Fibroblast of lung (primary cell): ENCODE measurements around the gene VSTM2B. TPM values are rescaled to one million over a fixed set of nuclear protein-coding genes. Genes with fewer than 3 reads are reported as not detected.
A peak's percentile ranks its signal among the peaks of the same experiment; 100 is the strongest.

ENCODE experiments used
- DNase-seq, 2 donors: peaks; one replicate each; pipeline versions ENCODE4 v3.0.0 to v3.0.0-alpha.2; 2010; ENCODE audit warnings: low read depth in 2 of 2
- H2AFZ ChIP-seq: 2 replicates; pipeline ENCODE4 v1.5.1; 2012; ENCODE audit warnings: low read length, control low read depth, inconsistent platforms
- H3K27ac ChIP-seq: 2 replicates; pipeline ENCODE4 v1.5.1; 2011; ENCODE audit warnings: low read length, control low read depth; ENCODE audit not compliant: insufficient read depth
- H3K27me3 ChIP-seq: 2 replicates; pipeline ENCODE4 v1.5.1; 2011; ENCODE audit warnings: mild to moderate bottlenecking, low read length; ENCODE audit not compliant: control insufficient read depth, insufficient read depth
- H3K36me3 ChIP-seq: 2 replicates; pipeline ENCODE4 v1.5.1; 2011; ENCODE audit warnings: low read length; ENCODE audit not compliant: control insufficient read depth, insufficient read depth
- H3K4me1 ChIP-seq: 2 replicates; pipeline ENCODE4 v1.5.1; 2011; ENCODE audit warnings: low read length; ENCODE audit not compliant: control insufficient read depth, insufficient read depth; ENCODE audit errors: extremely low read depth
- H3K4me2 ChIP-seq: 2 replicates; pipeline ENCODE4 v1.5.1; 2011; ENCODE audit warnings: low read length, control low read depth; ENCODE audit not compliant: insufficient read depth; ENCODE audit errors: extremely low read depth
- H3K4me3 ChIP-seq, 4 experiments: fragments of 200-600 bp in 1 of 4; sonication (generic) in 1 of 4; replicated peaks in 1 of 4; 2 replicates each; pipeline ENCODE4 v1.5.1; 2011 to 2016; ENCODE audit warnings: low read length in 4 of 4, low read depth in 3 of 4, mild to moderate bottlenecking in 3 of 4, control low read depth in 2 of 4, inconsistent platforms in 1 of 4, mixed read lengths in 1 of 4; ENCODE audit not compliant: insufficient read depth in 1 of 4; ENCODE audit errors: control extremely low read depth in 1 of 4
- H3K79me2 ChIP-seq: 2 replicates; pipeline ENCODE4 v1.5.1; 2012; ENCODE audit warnings: mild to moderate bottlenecking, low read length, inconsistent platforms; ENCODE audit not compliant: control insufficient read depth, insufficient read depth
- H3K9ac ChIP-seq: 2 replicates; pipeline ENCODE4 v1.5.1; 2011; ENCODE audit warnings: mild to moderate bottlenecking, low read length, control low read depth; ENCODE audit not compliant: insufficient read depth
- H3K9me3 ChIP-seq: 2 replicates; pipeline ENCODE4 v1.5.1; 2012; ENCODE audit warnings: low read depth, low read length; ENCODE audit not compliant: control insufficient read depth, insufficient read depth
- H4K20me1 ChIP-seq: 2 replicates; pipeline ENCODE4 v1.5.1; 2011; ENCODE audit warnings: low read length; ENCODE audit not compliant: control insufficient read depth, insufficient read depth; ENCODE audit errors: extremely low read depth
- CTCF ChIP-seq, 2 donors: IDR thresholded peaks in 1 of 2; conservative IDR thresholded peaks in 1 of 2; 1 replicate in 1 of 2; 2 replicates in 1 of 2; pipeline ENCODE4 v1.5.1; 2011 to 2012; ENCODE audit warnings: low read length in 2 of 2, control low read depth in 1 of 2, inconsistent platforms in 1 of 2, low read depth in 1 of 2, mild to moderate bottlenecking in 1 of 2
- EZH2 ChIP-seq: IDR thresholded peaks from 2 replicates; pipeline ENCODE4 v1.5.1; 2012; ENCODE audit warnings: low read length, control low read depth, mild to moderate bottlenecking; ENCODE audit errors: missing control alignments
- polyA plus RNA-seq, 2 donors: library from polyadenylated mRNA; depleted of rRNA in 1 of 2; stranded (reverse) in 1 of 2; unstranded in 1 of 2; fragments of >200 nt; gene quantifications; 2 replicates each; pipeline ENCODE4 v1.2.1, GENCODE V29; 2011 to 2012; ENCODE audit warnings: missing spikeins in 1 of 2
- total RNA-seq: library from RNA; depleted of rRNA; stranded (reverse); fragments of >200 nt; gene quantifications from 2 replicates; pipeline ENCODE4 v1.2.1, GENCODE V29; 2014

VSTM2B gene
- total and polyA plus RNA-seq, 2 donors (not counting 1 experiment from before 2014, with no cell fraction given): not detected

GRCh38 chr19:29573486-29573885 is 47.7 kb downstream of the VSTM2B start:
- Histone ChIP-seq H3K79me2 (no peaks in the 10 kb centered on the region), H4K20me1 (no peaks in the 10 kb centered on the region), H2AFZ (no peak overlapping the region), H3K4me1 (no peaks in the 10 kb centered on the region), H3K4me3 (no peak overlapping the region), H3K27me3 (no peaks in the 10 kb centered on the region), H3K4me2 (no peak overlapping the region), H3K9ac (no peak overlapping the region), H3K27ac (no peak overlapping the region), H3K9me3 (no peaks in the 10 kb centered on the region), H3K36me3 (no peaks in the 10 kb centered on the region)
- no peak for DNase-seq
- no peak for TF ChIP-seq CTCF (conservative IDR thresholded peaks at IDR 0.05 in 1 of 2, IDR thresholded peaks at IDR 0.05 in 1 of 2; ENCODE audit: low read depth in 1 of 2, low read length in 2 of 2)
- TF ChIP-seq EZH2: no peak

GRCh38 chr19:29574510-29574909 is 48.7 kb downstream of the VSTM2B start:
- no peaks in the 10 kb centered on the region for H3K79me2 ChIP-seq
- no peaks in the 10 kb centered on the region for H4K20me1 ChIP-seq
- no peaks in the 10 kb centered on the region for H3K4me1 ChIP-seq
- H3K9ac ChIP-seq: no peak overlapping the region
- no peak overlapping the region for H3K4me2 ChIP-seq
- no peaks in the 10 kb centered on the region for H3K9me3 ChIP-seq
- H3K27ac ChIP-seq: no peak overlapping the region
- DNase-seq: no peak
- H3K4me3 ChIP-seq: no peak overlapping the region
- TF ChIP-seq CTCF (conservative IDR thresholded peaks at IDR 0.05 in 1 of 2, IDR thresholded peaks at IDR 0.05 in 1 of 2; ENCODE audit: low read depth in 1 of 2, low read length in 2 of 2) (no peak), EZH2 (no peak)
- no peaks in the 10 kb centered on the region for H3K36me3 ChIP-seq
- no peak overlapping the region for H2AFZ ChIP-seq
- no peaks in the 10 kb centered on the region for H3K27me3 ChIP-seq

GRCh38 chr19:29576046-29576606 is 50.3 kb downstream of the VSTM2B start:
- Histone ChIP-seq H3K27me3 (no peaks in the 10 kb centered on the region), H3K79me2 (no peaks in the 10 kb centered on the region), H3K27ac (no peak overlapping the region), H3K4me2 (no peak overlapping the region), H2AFZ (no peak overlapping the region), H3K4me1 (no peaks in the 10 kb centered on the region), H3K4me3 (no peak overlapping the region), H3K9ac (no peak overlapping the region), H3K36me3 (no peaks in the 10 kb centered on the region), H4K20me1 (no peaks in the 10 kb centered on the region), H3K9me3 (no peaks in the 10 kb centered on the region)
- TF ChIP-seq EZH2 (no peak), CTCF (conservative IDR thresholded peaks at IDR 0.05 in 1 of 2, IDR thresholded peaks at IDR 0.05 in 1 of 2; ENCODE audit: low read depth in 1 of 2, low read length in 2 of 2) (no peak)
- DNase-seq: peak in 1 of 2 donors; percentile 22
